Measurements from ENCODE around the gene DOCK2. TPM values are rescaled to one million over a fixed set of nuclear protein-coding genes. Genes with fewer than 3 reads are reported as not detected.

The DOCK2 gene
- polyA plus RNA-seq, 3 donors, result 57.5 to 178 (median 115) TPM

DNA sequence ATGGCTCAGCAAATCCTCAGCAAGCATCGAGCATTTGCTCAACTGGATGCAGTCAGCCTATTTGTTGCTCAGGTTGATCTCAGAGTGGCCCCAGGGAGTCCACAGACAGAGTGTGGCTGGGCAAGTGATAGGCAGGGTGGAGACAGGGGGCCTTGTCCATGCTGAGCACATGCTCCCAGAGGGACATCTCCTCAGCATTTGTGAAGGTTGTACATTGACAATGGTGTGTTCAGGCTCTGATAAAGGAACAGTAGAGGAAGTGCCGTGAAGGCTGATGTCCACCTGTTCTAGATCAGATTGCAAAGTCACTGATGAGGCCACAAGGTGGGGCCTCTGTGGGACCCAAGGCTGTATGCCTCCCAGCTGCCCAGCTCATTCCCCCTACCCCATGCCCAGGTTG is 418.5 kb downstream of the DOCK2 start:
- Histone ChIP-seq H3K79me2 (ENCODE audit: insufficient read depth, low read length) (no peaks in the 10 kb centered on the region), H3K4me3 (replicated peaks in 1 of 3; ENCODE audit: low read depth in 2 of 3, low read length in 3 of 3) (no peak overlapping the region), H3K9ac (ENCODE audit: insufficient read depth, low read length, poor library complexity, severe bottlenecking) (no peak overlapping the region), H2AFZ (ENCODE audit: insufficient read depth, low read depth, low read length, poor library complexity, severe bottlenecking) (no peak overlapping the region), H3K27me3 (ENCODE audit: control insufficient read depth in 2 of 2, insufficient read depth in 2 of 2, low read length in 2 of 2) (no peaks in the 10 kb centered on the region), H3K4me2 (replicated peaks; ENCODE audit: extremely low read depth, low read length, poor library complexity, severe bottlenecking) (no peak overlapping the region), H3K4me1 (ENCODE audit: control insufficient read depth in 1 of 2, insufficient read depth in 2 of 2, low read length in 2 of 2) (no peaks in the 10 kb centered on the region), H4K20me1 (ENCODE audit: insufficient read depth, low read length) (peaks cover 44% of the 10 kb centered on the region), H3K9me3 (replicated peaks in 1 of 2; ENCODE audit: control insufficient read depth in 1 of 2, insufficient read depth in 1 of 2, low read length in 2 of 2) (no peaks in the 10 kb centered on the region), H3K27ac (ENCODE audit: low read depth in 1 of 2, low read length in 2 of 2) (no peak overlapping the region), H3K36me3 (replicated peaks in 1 of 2; ENCODE audit: control insufficient read depth in 1 of 2, insufficient read depth in 2 of 2, low read length in 2 of 2) (peaks cover 96 to 100% of the 10 kb centered on the region in 2 donors)
- intact Hi-C loops (cut with micrococcal nuclease), result no loop called here
- Mint-ChIP-seq H3K4me1 (peaks cover 4% of the 10 kb centered on the region), H3K9me3 (peaks cover 0 to 8% (median 2%) of the 10 kb centered on the region in 7 donors), H3K27ac (peak overlapping the region in 1 of 7 donors; percentile 11), H3K27me3 (ENCODE audit: low read depth in 3 of 3) (no peaks in the 10 kb centered on the region), H3K36me3 (peaks cover 95 to 100% of the 10 kb centered on the region in 2 donors), H3K4me3 (no peak overlapping the region)
- 100% methylated on average over 1 of the region's 2 CpGs for WGBS (ENCODE audit: insufficient coverage)
- TF ChIP-seq, protein P1, sequence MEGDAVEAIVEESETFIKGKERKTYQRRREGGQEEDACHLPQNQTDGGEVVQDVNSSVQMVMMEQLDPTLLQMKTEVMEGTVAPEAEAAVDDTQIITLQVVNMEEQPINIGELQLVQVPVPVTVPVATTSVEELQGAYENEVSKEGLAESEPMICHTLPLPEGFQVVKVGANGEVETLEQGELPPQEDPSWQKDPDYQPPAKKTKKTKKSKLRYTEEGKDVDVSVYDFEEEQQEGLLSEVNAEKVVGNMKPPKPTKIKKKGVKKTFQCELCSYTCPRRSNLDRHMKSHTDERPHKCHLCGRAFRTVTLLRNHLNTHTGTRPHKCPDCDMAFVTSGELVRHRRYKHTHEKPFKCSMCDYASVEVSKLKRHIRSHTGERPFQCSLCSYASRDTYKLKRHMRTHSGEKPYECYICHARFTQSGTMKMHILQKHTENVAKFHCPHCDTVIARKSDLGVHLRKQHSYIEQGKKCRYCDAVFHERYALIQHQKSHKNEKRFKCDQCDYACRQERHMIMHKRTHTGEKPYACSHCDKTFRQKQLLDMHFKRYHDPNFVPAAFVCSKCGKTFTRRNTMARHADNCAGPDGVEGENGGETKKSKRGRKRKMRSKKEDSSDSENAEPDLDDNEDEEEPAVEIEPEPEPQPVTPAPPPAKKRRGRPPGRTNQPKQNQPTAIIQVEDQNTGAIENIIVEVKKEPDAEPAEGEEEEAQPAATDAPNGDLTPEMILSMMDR (IDR thresholded peaks at IDR 0.05), result no peak
- no peak for DNase-seq

DNA sequence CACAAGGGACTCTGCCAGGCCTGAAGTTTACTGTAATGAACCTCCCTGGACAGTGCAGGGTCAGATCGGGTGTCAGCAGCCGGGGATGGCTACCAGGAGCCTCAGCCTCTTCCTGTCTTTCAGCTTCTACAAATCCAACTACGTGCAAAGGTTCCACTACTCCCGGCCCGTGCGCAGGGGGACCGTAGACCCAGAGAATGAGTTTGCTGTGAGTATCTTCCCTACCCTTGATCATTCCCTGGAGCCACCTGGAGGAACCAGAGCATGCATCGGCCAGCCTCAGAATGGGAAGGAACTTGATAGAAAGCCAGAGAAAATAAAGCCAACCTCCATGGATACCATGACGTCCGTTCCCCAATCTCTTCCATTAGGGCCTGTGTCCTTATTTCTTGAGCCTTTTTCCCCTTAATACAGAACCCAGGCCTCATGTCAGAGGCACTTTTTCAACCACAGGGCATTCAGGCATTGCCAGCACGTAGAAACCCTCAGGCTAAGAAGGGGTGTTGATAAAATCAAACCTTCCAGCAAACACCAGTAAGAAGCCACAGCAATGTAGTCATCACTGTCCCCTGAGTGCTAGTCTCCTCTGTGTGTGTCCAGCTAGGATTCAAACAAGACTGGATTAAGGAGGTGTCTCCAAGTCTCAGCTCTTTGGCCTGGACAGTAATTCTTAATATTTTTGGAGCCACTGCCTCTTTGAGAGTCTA is 419.6 kb downstream of the DOCK2 start:
- Histone ChIP-seq H4K20me1 (ENCODE audit: insufficient read depth, low read length) (peaks cover 40% of the 10 kb centered on the region), H3K4me2 (replicated peaks; ENCODE audit: extremely low read depth, low read length, poor library complexity, severe bottlenecking) (no peak overlapping the region), H3K79me2 (ENCODE audit: insufficient read depth, low read length) (no peaks in the 10 kb centered on the region), H3K4me1 (ENCODE audit: control insufficient read depth in 1 of 2, insufficient read depth in 2 of 2, low read length in 2 of 2) (no peaks in the 10 kb centered on the region), H3K4me3 (replicated peaks in 1 of 3; ENCODE audit: low read depth in 2 of 3, low read length in 3 of 3) (no peak overlapping the region), H3K36me3 (replicated peaks in 1 of 2; ENCODE audit: control insufficient read depth in 1 of 2, insufficient read depth in 2 of 2, low read length in 2 of 2) (peaks cover 94 to 100% of the 10 kb centered on the region in 2 donors), H3K9ac (ENCODE audit: insufficient read depth, low read length, poor library complexity, severe bottlenecking) (no peak overlapping the region), H3K27me3 (ENCODE audit: control insufficient read depth in 2 of 2, insufficient read depth in 2 of 2, low read length in 2 of 2) (no peaks in the 10 kb centered on the region), H2AFZ (ENCODE audit: insufficient read depth, low read depth, low read length, poor library complexity, severe bottlenecking) (no peak overlapping the region), H3K27ac (ENCODE audit: low read depth in 1 of 2, low read length in 2 of 2) (no peak overlapping the region), H3K9me3 (replicated peaks in 1 of 2; ENCODE audit: control insufficient read depth in 1 of 2, insufficient read depth in 1 of 2, low read length in 2 of 2) (no peaks in the 10 kb centered on the region)
- Mint-ChIP-seq H3K4me3 (no peak overlapping the region), H3K4me1 (no peaks in the 10 kb centered on the region), H3K36me3 (peaks cover 92 to 100% of the 10 kb centered on the region in 2 donors), H3K27me3 (ENCODE audit: low read depth in 3 of 3) (no peaks in the 10 kb centered on the region), H3K9me3 (peaks cover 0 to 8% (median 2%) of the 10 kb centered on the region in 7 donors), H3K27ac (peak overlapping the region in 1 of 7 donors; percentile 42)
- no peak for DNase-seq
- TF ChIP-seq, protein P1 (IDR thresholded peaks at IDR 0.05), result no peak
- intact Hi-C loops (cut with micrococcal nuclease), result no loop called here
- WGBS (ENCODE audit: insufficient coverage), result 100% methylated on average over 4 of the region's 11 CpGs

Data from CD14-positive monocyte (primary cell).